ENCODE results near the gene HOMER2. TPM values are rescaled to one million over a fixed set of nuclear protein-coding genes. Genes with fewer than 3 reads are reported as not detected.
A peak's percentile ranks its signal among the peaks of the same experiment; 100 is the strongest.

HOMER2 gene
- total and polyA plus RNA-seq, 11 donors = 15.2 to 60.5 (median 36.9) TPM

DNA sequence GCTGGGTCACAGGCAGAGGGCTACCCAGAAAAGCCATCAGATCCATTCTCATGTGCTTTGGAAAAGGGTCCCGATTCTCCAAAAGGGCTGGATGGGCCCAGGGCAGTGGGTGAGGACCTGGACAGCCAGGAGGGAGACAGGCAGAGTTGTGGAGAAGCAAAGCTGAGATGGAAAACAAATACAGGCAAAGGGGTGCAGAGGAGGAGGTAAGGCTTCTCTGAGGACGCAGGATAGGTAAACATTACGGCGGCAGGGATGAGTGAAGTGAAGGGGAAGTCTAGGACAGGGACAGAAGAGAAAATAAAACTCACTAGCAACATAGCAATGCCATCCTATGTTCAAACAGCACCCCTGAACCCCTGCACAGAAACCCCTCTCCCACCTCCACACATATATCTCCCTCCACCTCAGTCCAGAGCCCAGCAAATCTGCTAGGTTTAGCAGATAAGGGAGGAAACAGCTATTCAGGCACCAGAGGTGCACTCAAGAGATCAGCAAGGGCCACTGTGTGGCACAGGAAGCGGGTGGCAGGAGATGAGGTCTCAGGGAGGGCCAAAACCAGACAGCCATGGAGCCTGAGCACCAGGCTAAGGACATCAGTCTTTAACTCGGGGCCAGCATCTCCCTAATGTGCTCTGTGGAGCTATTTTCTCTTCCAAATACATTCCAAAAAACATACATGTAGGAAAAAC, 51.3 kb downstream of the HOMER2 start:
- intact Hi-C loops (cut with DNase I) = loop anchor here in 1 of 10 donors (10.0 kb wide), 1 partner anchor 64 kb away; no protein-coding TSS in a partner anchor
- ATAC-seq (no peak), DNase-seq (no peak)
- H3K27ac ChIP-seq = no peak overlapping the region
- no peak overlapping the region for H3K4me3 ChIP-seq
- no peaks in the 10 kb centered on the region for H3K9me3 ChIP-seq
- no peaks in the 10 kb centered on the region for H3K27me3 ChIP-seq
- no peaks in the 10 kb centered on the region for H3K36me3 ChIP-seq
- no peak for TF ChIP-seq POLR2A (IDR thresholded peaks at IDR 0.05)
- TF ChIP-seq, protein P1, sequence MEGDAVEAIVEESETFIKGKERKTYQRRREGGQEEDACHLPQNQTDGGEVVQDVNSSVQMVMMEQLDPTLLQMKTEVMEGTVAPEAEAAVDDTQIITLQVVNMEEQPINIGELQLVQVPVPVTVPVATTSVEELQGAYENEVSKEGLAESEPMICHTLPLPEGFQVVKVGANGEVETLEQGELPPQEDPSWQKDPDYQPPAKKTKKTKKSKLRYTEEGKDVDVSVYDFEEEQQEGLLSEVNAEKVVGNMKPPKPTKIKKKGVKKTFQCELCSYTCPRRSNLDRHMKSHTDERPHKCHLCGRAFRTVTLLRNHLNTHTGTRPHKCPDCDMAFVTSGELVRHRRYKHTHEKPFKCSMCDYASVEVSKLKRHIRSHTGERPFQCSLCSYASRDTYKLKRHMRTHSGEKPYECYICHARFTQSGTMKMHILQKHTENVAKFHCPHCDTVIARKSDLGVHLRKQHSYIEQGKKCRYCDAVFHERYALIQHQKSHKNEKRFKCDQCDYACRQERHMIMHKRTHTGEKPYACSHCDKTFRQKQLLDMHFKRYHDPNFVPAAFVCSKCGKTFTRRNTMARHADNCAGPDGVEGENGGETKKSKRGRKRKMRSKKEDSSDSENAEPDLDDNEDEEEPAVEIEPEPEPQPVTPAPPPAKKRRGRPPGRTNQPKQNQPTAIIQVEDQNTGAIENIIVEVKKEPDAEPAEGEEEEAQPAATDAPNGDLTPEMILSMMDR (IDR thresholded peaks at IDR 0.05) = no peak
- peaks cover 0 to 14% (median 1%) of the 10 kb centered on the region in 12 donors for H3K4me1 ChIP-seq
- 71 to 78% (median 75%) methylated on average over 6 of the region's 6 CpGs for WGBS, 4 donors

DNA sequence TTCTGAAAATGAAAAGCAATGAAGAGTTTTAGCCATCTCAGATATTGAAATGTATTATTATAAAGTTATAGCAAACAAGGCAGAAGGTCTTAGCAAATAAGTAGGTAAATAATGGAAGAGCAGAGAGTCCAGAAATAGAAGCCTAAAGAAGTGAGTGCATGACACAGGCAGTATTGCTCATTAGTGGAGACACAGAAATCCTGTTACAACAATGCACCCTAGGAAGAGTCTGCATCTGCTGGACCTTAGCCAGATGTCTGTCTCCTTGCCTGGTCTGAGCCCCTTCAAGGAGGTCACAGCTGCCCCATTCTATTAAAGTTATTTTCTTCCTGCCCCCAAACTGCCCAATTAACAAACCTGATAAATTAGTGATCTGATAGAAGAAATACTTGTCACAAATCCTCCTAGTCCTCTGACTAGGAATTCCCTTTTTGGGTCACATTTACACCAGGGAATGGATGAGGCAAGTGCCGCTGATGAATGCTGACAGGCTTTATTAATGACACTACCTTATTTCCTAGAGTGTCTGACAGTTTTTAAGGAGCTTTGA, 51.9 kb downstream of the HOMER2 start:
- Histone ChIP-seq H3K4me3 (no peak overlapping the region), H3K27me3 (no peaks in the 10 kb centered on the region), H3K9me3 (no peaks in the 10 kb centered on the region), H3K27ac (no peak overlapping the region), H3K4me1 (peaks cover 0 to 15% (median 1%) of the 10 kb centered on the region in 12 donors), H3K36me3 (no peaks in the 10 kb centered on the region)
- intact Hi-C loops (cut with DNase I) = loop anchor here in 1 of 10 donors (10.0 kb wide), 1 partner anchor 64 kb away; no protein-coding TSS in a partner anchor
- TF ChIP-seq, protein P1 (IDR thresholded peaks at IDR 0.05) = no peak
- no peak for TF ChIP-seq POLR2A (IDR thresholded peaks at IDR 0.05)
- 0 to 53% (median 32%) methylated on average over 1 of the region's 1 CpG; no CpG with 5 or more reads in 1 of the 4 donors for WGBS, 4 donors
- ATAC-seq (no peak), DNase-seq (no peak)

DNA sequence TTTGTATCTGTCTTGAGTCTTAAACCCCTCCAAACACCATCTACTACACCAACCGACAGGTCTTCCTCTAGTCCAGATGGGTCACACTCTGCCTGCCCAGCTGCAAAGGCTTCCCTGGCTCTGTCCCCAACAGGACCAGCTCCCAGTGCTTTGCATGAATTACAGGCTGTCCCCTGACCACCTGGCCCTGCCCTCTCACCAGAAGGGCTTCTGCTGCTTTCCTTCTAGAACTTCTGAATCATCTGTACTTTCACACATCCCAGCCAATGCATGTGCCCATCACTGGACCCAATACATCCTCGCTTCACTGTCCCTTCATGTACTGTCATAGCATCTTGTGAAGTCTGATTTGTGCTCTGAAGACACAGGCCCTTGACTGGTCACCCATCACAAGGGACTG, 53.6 kb downstream of the HOMER2 start:
- Histone ChIP-seq H3K36me3 (no peaks in the 10 kb centered on the region), H3K27ac (no peak overlapping the region), H3K27me3 (no peaks in the 10 kb centered on the region), H3K4me3 (no peak overlapping the region), H3K4me1 (peaks cover 0 to 18% (median 3%) of the 10 kb centered on the region in 12 donors), H3K9me3 (no peaks in the 10 kb centered on the region)
- TF ChIP-seq, protein P1 (IDR thresholded peaks at IDR 0.05) = no peak
- TF ChIP-seq POLR2A (IDR thresholded peaks at IDR 0.05) = no peak
- intact Hi-C loops (cut with DNase I) = no loop called here
- WGBS, 4 donors = 85 to 95% (median 88%) methylated on average over 2 of the region's 2 CpGs
- DNase-seq = no peak
- ATAC-seq = no peak

DNA sequence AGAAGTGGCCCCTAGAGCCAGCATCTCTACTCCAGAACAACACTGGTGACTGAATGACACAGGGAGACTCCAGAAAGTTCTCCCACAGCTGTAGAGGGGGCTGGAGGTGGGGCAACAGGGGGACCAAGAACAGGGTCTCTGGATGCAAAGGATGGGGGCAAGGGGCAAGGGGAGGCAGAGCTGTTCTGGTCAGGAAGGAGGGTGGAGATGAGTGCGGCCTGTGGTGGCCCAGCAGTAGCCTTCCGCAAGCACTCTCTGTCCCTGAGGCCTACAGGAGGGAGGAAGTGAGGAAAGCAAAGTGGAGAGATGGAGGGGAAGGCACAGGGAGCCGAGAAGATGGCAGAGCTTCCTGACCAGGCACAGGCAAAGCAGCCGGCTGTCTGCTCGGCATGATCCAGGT, 56.5 kb downstream of the HOMER2 start:
- H3K4me3 ChIP-seq = no peak overlapping the region
- 90 to 98% (median 92%) methylated on average over 5 of the region's 5 CpGs for WGBS, 4 donors
- no peaks in the 10 kb centered on the region for H3K27me3 ChIP-seq
- intact Hi-C loops (cut with DNase I) = no loop called here
- no peak overlapping the region for H3K27ac ChIP-seq
- H3K36me3 ChIP-seq = no peaks in the 10 kb centered on the region
- ATAC-seq (peak in 1 of 4 donors; percentile 18), DNase-seq (no peak)
- H3K4me1 ChIP-seq = peaks cover 0 to 18% (median 3%) of the 10 kb centered on the region in 12 donors
- H3K9me3 ChIP-seq = no peaks in the 10 kb centered on the region
- TF ChIP-seq, protein P1 (IDR thresholded peaks at IDR 0.05) = no peak
- no peak for TF ChIP-seq POLR2A (IDR thresholded peaks at IDR 0.05)
